Ecto neural progenitor cell (in vitro differentiated cells): Measurements from ENCODE around the gene MTPN.

Experiments
- DNase-seq: peaks from one replicate; pipeline ENCODE4 v3.0.0-alpha.2; 2018; ENCODE audit warnings: low spot score

MTPN gene

DNA sequence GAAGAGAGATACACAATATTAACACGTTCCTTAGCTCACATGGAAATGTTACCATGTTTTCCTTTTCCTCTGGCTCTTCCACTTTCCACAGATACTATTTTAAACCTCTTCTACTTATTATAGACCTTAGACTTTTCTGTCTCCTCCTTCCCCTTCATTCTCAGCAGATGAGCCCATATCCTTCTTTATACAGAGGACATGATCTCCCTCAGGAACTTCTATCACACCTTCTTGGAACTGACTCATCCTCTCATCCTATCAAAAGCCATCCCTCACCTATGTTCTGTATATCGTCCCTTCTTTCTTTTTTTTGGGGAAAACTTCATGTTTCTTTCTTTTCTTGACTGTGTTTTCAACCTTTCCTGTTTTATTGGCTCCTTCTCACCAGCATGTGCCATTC is 20.8 kb downstream of the MTPN start:
- DNase-seq, result no peak

DNA sequence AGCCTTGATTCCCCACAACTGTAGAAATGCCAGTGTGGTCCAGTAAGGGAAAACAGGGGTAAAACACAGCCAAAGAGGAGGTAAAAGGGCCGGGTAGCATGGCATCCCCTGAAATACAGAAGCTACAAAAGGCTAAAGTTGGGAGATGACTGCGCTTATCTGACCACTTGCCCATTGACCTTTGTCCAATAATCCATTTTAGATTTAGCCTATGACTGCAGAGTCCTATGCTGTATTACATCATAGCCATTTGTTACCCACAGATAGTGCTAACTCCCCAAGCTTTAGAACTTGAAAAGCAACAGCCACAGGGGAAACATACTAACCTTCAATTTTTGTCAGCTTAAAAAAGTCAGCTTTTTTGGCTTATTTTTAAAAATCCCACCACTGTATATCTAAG is 26.2 kb downstream of the MTPN start:
- no peak for DNase-seq

- DNase-seq, result no peak
These were observed 26.7 kb downstream of the MTPN start for GRCh38 chr7:135950429-135950828.

GRCh38 chr7:135946289-135947055 is 30.7 kb downstream of the MTPN start:
- no peak for DNase-seq

DNA sequence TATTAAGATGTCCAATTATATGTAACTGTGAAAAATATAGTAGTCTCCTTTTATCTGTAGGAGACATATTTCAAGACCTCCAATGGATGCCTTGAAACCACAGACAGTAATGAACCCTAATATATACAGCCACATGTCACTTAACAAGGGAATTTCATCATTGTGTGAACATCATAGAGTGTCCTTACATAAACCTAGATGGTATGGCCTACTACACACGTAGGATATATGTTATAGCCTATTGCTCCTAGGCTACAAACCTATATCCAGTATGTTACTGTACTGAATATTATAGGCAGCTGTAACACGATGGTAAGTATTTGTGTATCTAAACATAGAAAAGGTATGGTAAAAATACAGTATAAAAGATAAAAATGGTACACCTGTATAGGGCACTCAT is 32.4 kb downstream of the MTPN start:
- no peak for DNase-seq

DNA sequence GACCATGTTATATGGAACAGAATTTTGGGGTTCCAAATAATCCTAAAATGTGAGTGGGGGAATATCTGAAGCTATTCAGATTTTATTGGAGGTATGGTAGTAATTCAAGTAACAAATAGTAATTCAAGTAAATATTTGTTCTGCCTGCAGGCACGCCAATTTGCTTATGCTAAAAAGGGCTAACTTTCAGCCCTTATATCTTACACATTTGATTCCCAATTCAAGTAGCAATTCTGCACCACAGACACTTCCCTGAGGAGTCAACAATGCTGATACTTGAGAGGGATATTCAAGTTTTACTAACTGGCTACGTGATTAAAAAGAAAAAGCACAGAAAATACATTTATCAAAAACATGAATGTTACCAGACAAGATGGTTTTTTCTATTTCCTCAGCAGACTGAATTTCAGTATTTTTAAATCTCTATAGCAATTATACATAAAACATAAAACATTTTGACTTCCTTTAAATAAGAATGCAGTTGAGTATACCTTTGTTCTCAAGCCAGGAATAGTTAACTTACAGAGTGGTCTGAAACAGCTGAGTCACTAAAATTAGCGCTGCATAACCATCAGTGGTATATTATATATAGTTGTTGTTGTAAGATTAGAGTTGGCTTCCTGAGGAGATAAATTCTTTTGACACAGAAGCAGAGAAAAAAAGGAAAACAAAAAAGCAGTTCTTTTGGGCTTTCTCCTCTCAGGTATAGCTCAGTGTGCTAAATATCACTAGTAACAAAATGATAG is 33.9 kb downstream of the MTPN start:
- DNase-seq, result no peak

DNA sequence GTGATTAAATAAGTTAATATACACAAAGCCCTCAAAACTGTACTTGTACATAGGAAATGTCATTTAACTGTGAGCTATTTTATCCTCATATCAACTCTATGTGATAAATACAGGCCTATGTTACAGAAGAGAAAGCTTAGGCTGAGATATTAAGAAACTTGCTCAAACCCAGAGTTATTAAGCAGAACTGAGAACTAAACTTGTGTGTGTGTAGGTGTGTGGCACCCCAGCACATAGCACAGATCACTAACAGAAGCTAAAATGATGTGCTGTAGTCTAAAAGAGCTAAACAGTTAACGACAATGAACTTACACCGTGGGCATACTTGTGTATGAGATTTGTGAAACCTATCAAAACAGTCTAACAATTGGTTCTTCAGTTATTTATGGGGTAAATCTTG is 34.5 kb downstream of the MTPN start:
- no peak for DNase-seq

GRCh38 chr7:135940077-135941075 is 36.8 kb downstream of the MTPN start:
- DNase-seq, result no peak

- no peak for DNase-seq
These were observed 37.8 kb downstream of the MTPN start for GRCh38 chr7:135939261-135939812.

GRCh38 chr7:135938563-135938962 is 38.6 kb downstream of the MTPN start:
- no peak for DNase-seq

DNA sequence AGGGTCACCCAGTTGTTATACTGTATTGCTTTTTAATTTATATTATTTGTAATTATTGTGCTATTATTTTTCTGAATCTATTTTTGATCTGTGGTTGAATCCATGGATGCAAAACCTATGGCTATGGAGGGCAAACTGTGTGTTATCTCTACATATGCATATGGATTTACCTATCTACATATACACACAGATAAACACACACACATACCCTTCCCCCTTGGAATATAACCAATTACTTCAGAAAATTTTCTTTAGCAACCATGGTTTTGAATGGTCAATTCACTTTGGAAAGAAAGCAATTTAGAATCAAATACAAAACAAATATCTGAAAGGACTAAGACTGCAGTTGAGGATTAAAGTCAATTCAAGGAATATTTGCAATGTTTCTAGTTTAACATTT is 39.1 kb downstream of the MTPN start:
- DNase-seq, result no peak

- DNase-seq, result no peak
These were observed 40.5 kb downstream of the MTPN start for GRCh38 chr7:135936497-135937217.

- no peak for DNase-seq
These were observed 42.5 kb downstream of the MTPN start for GRCh38 chr7:135934651-135935050.

DNA sequence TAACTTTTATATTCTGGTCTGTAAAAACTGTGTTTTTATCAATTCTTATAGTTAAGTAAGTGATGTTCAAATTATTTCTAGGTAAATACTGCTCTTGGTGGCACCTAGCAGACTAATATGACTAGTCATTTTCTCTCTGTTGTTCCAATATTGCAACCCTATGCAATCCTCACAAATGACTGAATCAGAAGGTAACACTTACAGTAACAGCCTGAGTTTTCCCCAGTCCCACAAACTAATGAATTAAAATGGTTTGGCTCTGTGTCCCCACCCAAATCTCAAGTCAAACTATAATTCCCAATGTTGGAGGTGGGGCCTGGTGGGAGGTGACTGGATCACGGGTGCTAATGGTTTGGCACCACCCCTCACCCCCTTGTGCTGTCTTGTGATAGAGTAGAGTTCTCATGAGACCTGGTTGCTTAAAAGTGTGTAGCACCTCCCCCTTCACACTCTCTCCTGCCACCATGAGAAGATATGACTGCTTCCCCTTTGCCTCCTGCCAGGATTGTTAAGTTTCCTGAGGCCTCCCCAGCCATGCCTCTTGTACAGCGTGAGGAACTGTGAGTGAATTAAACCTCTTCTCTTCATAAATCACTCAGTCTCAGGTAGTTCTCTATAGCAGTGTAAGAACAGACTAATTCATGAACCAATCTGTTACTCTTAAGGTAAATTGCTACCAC is 43.5 kb downstream of the MTPN start:
- no peak for DNase-seq

GRCh38 chr7:135932131-135932530 is 45.0 kb downstream of the MTPN start:
- DNase-seq, result no peak

DNA sequence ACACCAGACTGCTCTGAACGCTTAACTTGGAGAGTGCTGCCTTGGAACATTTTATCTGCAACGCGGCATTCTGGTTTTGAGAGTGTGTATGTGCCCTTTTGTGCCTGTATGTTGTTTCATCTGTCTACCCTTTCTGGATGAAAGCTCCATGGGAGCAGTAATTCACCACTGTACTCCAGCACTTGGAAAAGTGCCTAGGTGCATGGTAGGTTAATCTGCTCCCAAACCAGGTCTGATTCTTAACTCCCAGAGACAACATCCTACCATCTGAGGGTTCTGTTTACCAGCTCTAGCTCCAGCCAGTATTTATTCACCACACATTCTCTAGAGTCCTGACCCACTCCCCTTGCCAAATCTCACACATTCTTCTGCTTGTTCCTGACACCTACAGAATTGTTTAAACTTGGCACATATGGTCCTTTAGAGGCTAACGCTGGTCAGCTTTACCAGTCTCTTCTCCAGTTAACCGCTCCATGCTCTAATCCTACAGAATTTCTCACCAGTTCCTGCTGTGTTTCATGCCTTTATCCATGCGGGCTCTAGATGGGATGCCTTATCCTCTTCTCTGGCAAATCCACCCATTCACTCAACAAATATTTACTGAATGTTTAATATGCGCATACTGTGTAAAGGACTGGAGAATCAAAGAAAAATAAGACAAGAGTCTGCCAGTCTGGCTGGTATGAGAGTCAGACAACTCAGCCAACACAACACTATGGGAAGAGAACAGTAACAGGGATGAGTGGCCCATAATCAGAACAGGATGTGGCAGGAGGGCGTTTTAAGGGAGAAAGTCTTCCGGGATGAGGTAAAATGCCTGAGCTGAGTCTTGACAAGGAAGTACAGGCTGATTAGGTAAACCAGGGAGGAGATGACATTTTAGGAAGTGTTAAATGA is 46.3 kb downstream of the MTPN start:
- no peak for DNase-seq

GRCh38 chr7:135929722-135930141 is 47.4 kb downstream of the MTPN start:
- DNase-seq, result no peak

DNA sequence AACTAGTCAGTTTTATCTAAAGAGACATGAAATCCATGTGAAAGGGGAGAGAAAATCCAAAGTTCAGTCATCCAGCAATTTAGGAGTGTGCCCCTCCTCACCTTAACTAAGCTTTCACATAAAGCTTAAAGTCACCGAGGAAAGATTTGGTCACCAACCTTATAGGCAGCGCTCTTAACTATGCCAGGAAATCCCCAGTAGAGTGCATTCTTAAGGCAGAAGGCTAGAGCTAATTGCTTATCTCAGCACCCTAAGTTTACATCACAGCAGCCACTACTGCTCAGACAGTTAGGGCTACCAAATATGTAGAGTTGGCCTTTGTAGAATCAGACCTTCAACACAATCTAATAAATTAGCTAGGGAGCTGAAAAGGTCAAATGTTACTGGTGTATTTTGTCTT is 47.9 kb downstream of the MTPN start:
- DNase-seq, result no peak

DNA sequence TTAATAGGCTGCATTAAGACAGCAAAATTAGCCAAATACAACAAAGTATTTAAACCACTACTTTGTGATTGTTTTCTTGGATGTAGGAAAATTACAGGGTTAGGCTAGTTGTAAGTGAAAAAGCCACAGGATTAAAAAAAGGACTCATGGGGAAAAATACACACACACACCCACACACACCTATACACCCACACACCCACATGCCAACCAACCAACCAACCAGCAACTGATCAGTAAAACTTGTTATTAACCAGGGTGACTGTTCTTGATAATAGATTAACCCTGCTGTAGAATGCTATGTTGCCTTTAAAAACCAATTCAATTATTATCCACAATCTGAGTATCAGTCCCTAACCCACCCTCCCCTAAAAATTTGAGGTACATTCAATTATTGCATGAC is 49.0 kb downstream of the MTPN start:
- DNase-seq, result no peak

GRCh38 chr7:135925210-135925609 is 51.9 kb downstream of the MTPN start:
- DNase-seq, result no peak
